Pancreas (tissue), 10 donors: ENCODE results near the gene ASMT. TPM values are rescaled to one million over a fixed set of nuclear protein-coding genes. Genes with fewer than 3 reads are reported as not detected.
A peak's percentile ranks its signal among the peaks of the same experiment; 100 is the strongest.
"Not testable (repeated sequence)": the region's sequence is repeated elsewhere in the genome, so short reads cannot be mapped to it uniquely, and the experiment has no call there.

Source experiments
- ATAC-seq, 4 donors: fragments of 200-7000 bp; cut with Tn5 transposase; one replicate each; pipeline versions ENCODE4 v1.8.0 to v1.9.1; 2020; ENCODE audit warnings: mild to moderate bottlenecking in 4 of 4, moderate library complexity in 4 of 4
- DNase-seq, 6 donors: peaks; one replicate each; pipeline ENCODE4 v3.0.0-alpha.2; 2020
- FAIRE-seq: peaks from 2 replicates; lab custom pipeline; 2012; peaks lifted over from hg19 to GRCh38; lab: Jason Lieb, UNC
- H3K27ac ChIP-seq, 4 donors: fragments of 200-600 bp; sonication (generic); 1 replicate in 3 of 4; 2 replicates in 1 of 4; pipeline versions ENCODE4 v1.5.0 to v1.8.0; 2020
- H3K27me3 ChIP-seq, 4 donors: fragments of 200-600 bp; one replicate each; pipeline ENCODE4 v1.8.0; 2021
- H3K36me3 ChIP-seq, 3 donors: fragments of 200-600 bp; sonication (generic) in 1 of 3; one replicate each; pipeline versions ENCODE4 v1.5.0 to v1.8.0; 2020 to 2021
- H3K4me1 ChIP-seq, 3 donors: fragments of 200-600 bp; one replicate each; pipeline ENCODE4 v1.8.0; 2021
- H3K4me3 ChIP-seq, 4 donors: fragments of 200-600 bp; sonication (generic) in 2 of 4; one replicate each; pipeline versions ENCODE4 v1.5.0 to v1.8.0; 2020 to 2021
- H3K9me3 ChIP-seq, 4 donors: fragments of 200-600 bp; one replicate each; pipeline ENCODE4 v1.8.0; 2021
- WGBS, 2 donors: extraction: QIAGEN DNeasy Blood & Tissue Kit; methylation state at CpG; one replicate each; pipeline ENCODE4 v1.1.7; 2013; 5-methylcytosine and 5-hydroxymethylcytosine counted together
- intact Hi-C, 3 donors: fragments of 100-400 bp; cut with DNase I; formaldehyde crosslinking; loops; one replicate each; pipeline versions ENCODE4 v1.11.1 to v1.14.2; 2022
- polyA plus RNA-seq, 2 donors: library from polyadenylated mRNA; stranded (reverse); fragments of 200-250 nt; gene quantifications; one replicate each; pipeline ENCODE4 v1.2.3, GENCODE V29; 2013
- total RNA-seq, 6 donors: library from RNA; stranded (reverse); fragmentation: NEBNext Ultra II Directional in 4 of 6; extraction: Animal tissue kit (Norgen Biotek cat#: 25700) in 4 of 6; gene quantifications; one replicate each; pipeline versions ENCODE4 v1.2.1 to v1.2.4, GENCODE V29; 2021 to 2023
- TF ChIP-seq, protein P1 (sequence below), 4 donors: fragments of 200-600 bp; sonication (generic) in 3 of 4; IDR thresholded peaks; one replicate each; pipeline versions ENCODE4 v1.5.0 to v1.8.0; 2021; ENCODE audit warnings: antibody characterized with exemption in 4 of 4
- donor health status: healthy with polysubstance abuse.
- donor health status: DM: no; HTN: no; CAD: no; lungs with moderate emphysema.
- donor health status: DM: no; HTN: no; CAD: no.
- donor health status: control.
- donor health status: control.
- donor health status: Bipolar disorder and iron deficiency.
- donor health status: DM: yes; HTN: yes; CAD: no.
- donor health status: DM: no; HTN: no; CAD: no.
- donor health status: DM: no; HTN: no; CAD: no.
- donor health status: DM: yes; HTN: yes; CAD: no.

ASMT gene, protein sequence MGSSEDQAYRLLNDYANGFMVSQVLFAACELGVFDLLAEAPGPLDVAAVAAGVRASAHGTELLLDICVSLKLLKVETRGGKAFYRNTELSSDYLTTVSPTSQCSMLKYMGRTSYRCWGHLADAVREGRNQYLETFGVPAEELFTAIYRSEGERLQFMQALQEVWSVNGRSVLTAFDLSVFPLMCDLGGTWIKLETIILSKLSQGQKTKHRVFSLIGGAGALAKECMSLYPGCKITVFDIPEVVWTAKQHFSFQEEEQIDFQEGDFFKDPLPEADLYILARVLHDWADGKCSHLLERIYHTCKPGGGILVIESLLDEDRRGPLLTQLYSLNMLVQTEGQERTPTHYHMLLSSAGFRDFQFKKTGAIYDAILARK
- total RNA-seq = under 1 TPM in 1 of 6 donors, not detected in 5; 0.22 TPM
- polyA plus RNA-seq = 1 to 10 TPM in 1 of 2 donors, under 1 TPM in 1; 0.38 to 1.2 TPM

DNA sequence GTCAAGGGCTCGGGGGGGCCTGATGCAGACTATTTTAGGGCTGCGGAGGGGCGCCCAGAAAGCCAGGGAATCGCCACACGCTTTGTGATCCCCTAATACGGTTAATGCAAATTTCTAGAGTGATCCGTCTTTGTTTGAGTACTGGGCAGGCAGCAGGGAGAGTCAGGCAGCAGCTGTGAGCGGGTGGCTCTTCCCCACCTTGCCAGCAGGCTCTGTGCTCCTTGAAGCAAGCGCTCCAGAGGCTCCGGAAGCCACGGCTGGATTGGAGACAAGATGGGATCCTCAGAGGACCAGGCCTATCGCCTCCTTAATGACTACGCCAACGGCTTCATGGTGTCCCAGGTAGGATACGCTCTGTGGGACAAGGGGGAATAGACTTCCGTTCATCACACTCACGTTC lies at the start of gene ASMT:
Gene ASMT, plus strand, starts transcription at position 133 of the 400 bp plus-strand sequence. Its CDS starts 141 bp downstream, at position 274.
- TF ChIP-seq, protein P1, sequence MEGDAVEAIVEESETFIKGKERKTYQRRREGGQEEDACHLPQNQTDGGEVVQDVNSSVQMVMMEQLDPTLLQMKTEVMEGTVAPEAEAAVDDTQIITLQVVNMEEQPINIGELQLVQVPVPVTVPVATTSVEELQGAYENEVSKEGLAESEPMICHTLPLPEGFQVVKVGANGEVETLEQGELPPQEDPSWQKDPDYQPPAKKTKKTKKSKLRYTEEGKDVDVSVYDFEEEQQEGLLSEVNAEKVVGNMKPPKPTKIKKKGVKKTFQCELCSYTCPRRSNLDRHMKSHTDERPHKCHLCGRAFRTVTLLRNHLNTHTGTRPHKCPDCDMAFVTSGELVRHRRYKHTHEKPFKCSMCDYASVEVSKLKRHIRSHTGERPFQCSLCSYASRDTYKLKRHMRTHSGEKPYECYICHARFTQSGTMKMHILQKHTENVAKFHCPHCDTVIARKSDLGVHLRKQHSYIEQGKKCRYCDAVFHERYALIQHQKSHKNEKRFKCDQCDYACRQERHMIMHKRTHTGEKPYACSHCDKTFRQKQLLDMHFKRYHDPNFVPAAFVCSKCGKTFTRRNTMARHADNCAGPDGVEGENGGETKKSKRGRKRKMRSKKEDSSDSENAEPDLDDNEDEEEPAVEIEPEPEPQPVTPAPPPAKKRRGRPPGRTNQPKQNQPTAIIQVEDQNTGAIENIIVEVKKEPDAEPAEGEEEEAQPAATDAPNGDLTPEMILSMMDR (IDR thresholded peaks at IDR 0.05) = no peak
- intact Hi-C loops = no loop called here
- no peak within 1 kb of the TSS for H3K27ac ChIP-seq
- H3K27me3 ChIP-seq = no peaks in the 10 kb centered on the region
- WGBS, 2 donors = 72 to 79% methylated on average over 16 to 17 of the region's 17 CpGs
- ATAC-seq (no peak), FAIRE-seq (no peak), DNase-seq (peak in 1 of 6 donors; percentile 34)
- H3K4me3 ChIP-seq = no peak within 1 kb of the TSS
- H3K4me1 ChIP-seq = no peaks in the 10 kb centered on the region
- no peaks in the 10 kb centered on the region for H3K9me3 ChIP-seq
- H3K36me3 ChIP-seq = no peaks in the 10 kb centered on the region

DNA sequence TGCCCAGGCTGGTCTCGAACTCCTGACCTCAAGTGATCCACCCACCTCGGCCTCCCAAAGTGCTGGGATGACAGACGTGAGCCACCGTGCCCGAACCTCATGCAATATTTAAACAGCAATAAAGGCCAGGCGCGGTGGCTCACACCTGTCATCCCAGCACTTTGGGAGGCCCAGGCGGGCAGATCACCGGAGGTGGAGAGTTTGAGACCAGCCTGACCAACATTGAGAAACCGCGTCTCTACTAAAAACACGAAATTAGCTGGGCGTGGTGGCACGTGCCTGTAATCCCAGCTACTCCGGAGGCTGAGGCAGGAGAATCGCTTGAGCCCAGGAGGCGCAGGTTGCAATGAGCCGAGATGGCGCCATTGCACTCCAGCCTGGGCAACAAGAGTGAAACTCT lies 40.7 kb upstream of the ASMT start:
- intact Hi-C loops = loop anchor here in 1 of 3 donors (10.0 kb wide), 1 partner anchor 109 kb away; no protein-coding TSS in a partner anchor
- H3K27ac ChIP-seq, H3K4me3 ChIP-seq, H3K36me3 ChIP-seq, ATAC-seq, H3K9me3 ChIP-seq, H3K27me3 ChIP-seq, DNase-seq, FAIRE-seq, H3K4me1 ChIP-seq: not testable (repeated sequence)
- 77 to 86% methylated on average over 19 of the region's 19 CpGs for WGBS, 2 donors

DNA sequence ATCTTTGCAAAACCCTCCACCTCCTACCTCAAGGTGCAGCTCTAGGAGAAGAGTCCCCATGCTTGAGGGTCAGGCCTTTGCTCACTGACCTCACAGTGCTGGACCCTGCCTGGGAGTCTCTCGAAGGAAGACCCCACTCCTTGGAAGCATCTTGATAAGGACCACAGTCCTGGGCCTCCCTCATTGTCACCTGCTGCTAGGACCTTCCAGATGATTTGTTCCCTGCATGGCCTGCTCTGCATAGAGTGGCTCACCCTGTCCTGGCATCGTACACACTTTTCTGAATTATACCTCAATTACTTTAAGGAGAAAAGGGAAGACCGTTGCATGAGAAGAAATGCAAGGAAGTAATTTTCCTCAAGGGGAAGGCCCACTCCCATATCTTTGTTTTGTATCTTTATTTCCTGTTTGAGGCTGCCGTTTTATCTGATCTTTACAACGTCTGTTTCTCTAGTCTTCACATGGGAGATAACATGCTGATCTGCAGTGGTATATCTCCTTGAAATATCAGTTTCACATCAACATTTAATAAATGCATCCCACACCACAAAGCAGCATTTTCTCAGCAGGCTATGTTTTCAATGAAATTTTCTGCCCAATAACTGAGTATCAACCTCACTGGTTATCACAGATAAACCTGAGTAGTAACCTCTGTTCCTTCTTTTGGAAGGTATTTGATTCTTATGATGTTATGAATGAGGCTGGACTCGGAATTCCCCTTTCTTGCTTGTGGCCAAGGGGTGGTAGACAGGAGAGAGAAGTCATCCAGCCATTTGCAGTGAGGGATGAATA lies 38.5 kb upstream of the ASMT start:
- Histone ChIP-seq H3K4me1 (no peaks in the 10 kb centered on the region), H3K9me3 (no peaks in the 10 kb centered on the region), H3K4me3 (no peak overlapping the region), H3K27me3 (no peaks in the 10 kb centered on the region), H3K27ac (no peak overlapping the region), H3K36me3 (no peaks in the 10 kb centered on the region)
- intact Hi-C loops = loop anchor here in 1 of 3 donors (10.0 kb wide), 1 partner anchor 112 kb away; no protein-coding TSS in a partner anchor
- TF ChIP-seq, protein P1 (IDR thresholded peaks at IDR 0.05) = no peak
- ATAC-seq = no peak
- no peak for FAIRE-seq
- DNase-seq = no peak
- 43 to 54% methylated on average over 6 of the region's 6 CpGs for WGBS, 2 donors

DNA sequence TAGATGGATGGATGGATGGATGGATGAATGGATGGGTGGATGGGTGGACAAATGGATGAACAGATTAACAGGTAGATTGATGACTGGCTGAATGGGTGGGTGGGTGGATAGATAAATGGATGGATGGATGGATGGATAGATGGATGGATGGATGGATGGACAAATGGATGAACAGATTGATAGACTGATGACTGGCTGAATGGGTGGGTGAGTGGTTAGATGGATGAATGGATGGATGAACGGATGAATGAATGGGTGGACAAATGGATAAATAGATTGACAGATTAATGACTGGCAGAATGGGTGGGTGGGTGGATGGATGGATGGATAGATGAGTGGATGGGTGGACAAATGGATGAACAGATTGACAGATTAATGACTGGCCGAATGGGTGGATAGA lies 37.0 kb upstream of the ASMT start:
- TF ChIP-seq, protein P1 (IDR thresholded peaks at IDR 0.05) = no peak
- intact Hi-C loops = loop anchor here in 1 of 3 donors (10.0 kb wide), 1 partner anchor 113 kb away; no protein-coding TSS in a partner anchor
- DNase-seq = no peak
- Histone ChIP-seq H3K4me3 (no peak overlapping the region), H3K27me3 (no peaks in the 10 kb centered on the region), H3K27ac (no peak overlapping the region), H3K36me3 (no peaks in the 10 kb centered on the region), H3K9me3 (no peaks in the 10 kb centered on the region), H3K4me1 (no peaks in the 10 kb centered on the region)
- WGBS, 2 donors = 35 to 38% methylated on average over 2 of the region's 2 CpGs
- no peak for FAIRE-seq
- ATAC-seq = no peak

DNA sequence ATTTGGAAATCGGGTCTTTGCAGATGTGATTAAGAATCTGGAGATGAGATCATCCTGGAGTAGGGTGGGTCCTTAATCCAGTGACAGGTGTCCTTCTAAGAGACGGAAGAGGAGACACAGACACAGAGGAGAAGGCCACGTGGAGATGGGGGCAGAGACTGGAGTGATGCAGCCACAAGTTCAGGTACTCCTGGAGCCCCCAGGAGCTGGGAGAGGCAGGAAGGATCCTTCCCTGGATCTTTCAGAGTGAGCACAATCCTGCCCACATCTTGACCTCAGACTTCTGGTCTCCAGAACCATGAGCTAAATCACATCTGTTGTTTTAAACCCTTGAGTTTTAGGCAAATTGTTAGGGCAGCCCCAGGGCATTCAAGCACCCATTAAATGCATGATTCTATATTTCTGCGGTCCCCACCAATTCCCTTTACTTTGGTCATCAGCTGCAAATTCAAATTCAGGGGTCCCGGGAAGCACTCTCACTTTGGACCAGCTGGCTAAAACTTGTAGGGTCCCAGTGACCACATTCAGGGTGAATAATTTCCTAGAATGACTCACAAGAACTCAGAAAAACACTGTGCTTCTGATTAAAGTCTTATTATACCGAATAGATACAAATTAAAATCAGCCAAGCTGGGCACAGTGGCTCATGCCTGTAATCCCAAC lies 36.2 kb upstream of the ASMT start:
- H3K9me3 ChIP-seq = no peaks in the 10 kb centered on the region
- H3K4me3 ChIP-seq = no peak overlapping the region
- H3K27me3 ChIP-seq = no peaks in the 10 kb centered on the region
- H3K4me1 ChIP-seq = no peaks in the 10 kb centered on the region
- no peak overlapping the region for H3K27ac ChIP-seq
- TF ChIP-seq, protein P1 (IDR thresholded peaks at IDR 0.05) = no peak
- H3K36me3 ChIP-seq = no peaks in the 10 kb centered on the region
- intact Hi-C loops = loop anchor here in 1 of 3 donors (10.0 kb wide), 1 partner anchor 114 kb away; no protein-coding TSS in a partner anchor
- WGBS, 2 donors = 40 to 57% methylated on average over 6 of the region's 6 CpGs
- no peak for FAIRE-seq
- ATAC-seq = no peak
- no peak for DNase-seq
